Measurements from ENCODE around the gene SPRED2.

GRCh38 chr2:65313954-65314256 lies 118.5 kb downstream of the SPRED2 start:
- TF ChIP-seq CTCF (conservative IDR thresholded peaks at IDR 0.05 in 1 of 2, IDR thresholded peaks at IDR 0.05 in 1 of 2; ENCODE audit: extremely low read depth in 1 of 2, insufficient read depth in 1 of 2, low read depth in 1 of 2, low read length in 2 of 2), result no peak
- no peak for TF ChIP-seq EZH2 (IDR thresholded peaks at IDR 0.05; ENCODE audit: borderline replicate concordance, low read length)
